B cell (primary cell): Measurements from ENCODE around the gene WNT3A. TPM values are rescaled to one million over a fixed set of nuclear protein-coding genes. Genes with fewer than 3 reads are reported as not detected.

Source experiments
- ATAC-seq: fragments of 200-7000 bp; cut with Tn5 transposase; one replicate; pipeline ENCODE4 v1.10.0; 2021; ENCODE audit warnings: low read depth, mild to moderate bottlenecking, moderate number of reproducible peaks, moderate library complexity
- CTCF ChIA-PET: fragments of 350-600 bp; sonication (Branson Sonifier 250); formaldehyde crosslinking; loops from one replicate; lab custom pipeline; 2021; ENCODE audit warnings: antibody characterized with exemption, inconsistent platforms; lab: Charles Lee
- POLR2A ChIA-PET: fragments of 350-600 bp; sonication (Branson Sonifier 250); formaldehyde crosslinking; loops from one replicate; lab custom pipeline; 2021; ENCODE audit warnings: antibody characterized with exemption; lab: Charles Lee
- DNase-seq: peaks from one replicate; pipeline ENCODE4 v3.0.0; 2013
- H2AFZ ChIP-seq: 2 replicates; pipeline ENCODE4 v1.6.1; 2012; ENCODE audit warnings: mild to moderate bottlenecking, low read depth, low read length; ENCODE audit not compliant: insufficient read depth, poor library complexity, severe bottlenecking
- H3K27ac ChIP-seq, 2 donors: 1 replicate in 1 of 2; 2 replicates in 1 of 2; pipeline ENCODE4 v1.5.1; 2012 to 2013; ENCODE audit warnings: low read length in 2 of 2, mild to moderate bottlenecking in 2 of 2, moderate library complexity in 1 of 2
- H3K27me3 ChIP-seq, 4 experiments: fragments of 200-600 bp in 1 of 4; sonication (generic) in 1 of 4; replicated peaks in 1 of 4; 1 replicate in 2 of 4; 2 replicates in 2 of 4; pipeline versions ENCODE4 v1.6.1 to v1.7.0; 2013 to 2016; ENCODE audit warnings: low read length in 3 of 4, mild to moderate bottlenecking in 2 of 4, mixed read lengths in 1 of 4, moderate library complexity in 1 of 4; ENCODE audit not compliant: insufficient read depth in 4 of 4, control insufficient read depth in 3 of 4; ENCODE audit errors: control extremely low read depth in 1 of 4
- H3K36me3 ChIP-seq, 2 experiments: replicated peaks in 1 of 2; 1 replicate in 1 of 2; 2 replicates in 1 of 2; pipeline versions ENCODE4 v1.6.1 to v1.7.1; 2013; ENCODE audit warnings: low read length in 1 of 2; ENCODE audit not compliant: insufficient read depth in 2 of 2, control insufficient read depth in 1 of 2; ENCODE audit errors: control extremely low read depth in 1 of 2, extremely low read depth in 1 of 2
- H3K4me1 ChIP-seq, 2 donors: fragments of 200-600 bp in 1 of 2; sonication (generic) in 1 of 2; 1 replicate in 1 of 2; 2 replicates in 1 of 2; pipeline versions ENCODE4 v1.5.1 to v1.6.1; 2013 to 2017; ENCODE audit warnings: low read length in 2 of 2; ENCODE audit not compliant: control insufficient read depth in 2 of 2, insufficient read depth in 2 of 2
- H3K4me2 ChIP-seq: replicated peaks from 2 replicates; pipeline ENCODE3; 2012; ENCODE audit warnings: mild to moderate bottlenecking, low read depth, low read length; ENCODE audit not compliant: poor library complexity, severe bottlenecking
- H3K4me3 ChIP-seq, 5 experiments: fragments of 200-600 bp in 1 of 5; sonication (generic) in 1 of 5; 1 replicate in 3 of 5; 2 replicates in 2 of 5; pipeline versions ENCODE4 v1.5.1 to v1.7.0; 2011 to 2016; ENCODE audit warnings: low read length in 4 of 5, mild to moderate bottlenecking in 4 of 5, low read depth in 2 of 5, control low read depth in 1 of 5, moderate library complexity in 1 of 5; ENCODE audit not compliant: insufficient read depth in 1 of 5; ENCODE audit errors: control extremely low read depth in 1 of 5, extremely low read depth in 1 of 5
- H3K79me2 ChIP-seq: fragments of 200-600 bp; sonication (generic); one replicate; pipeline ENCODE4 v1.6.0; 2016; ENCODE audit warnings: low read length; ENCODE audit not compliant: control insufficient read depth, insufficient read depth
- H3K9ac ChIP-seq: fragments of 200-600 bp; sonication (generic); 2 replicates; pipeline ENCODE4 v1.6.1; 2017; ENCODE audit warnings: mild to moderate bottlenecking, low read length, moderate library complexity
- H3K9me3 ChIP-seq, 3 donors: one replicate each; pipeline versions ENCODE4 v1.6.1 to v1.7.1; 2013; ENCODE audit warnings: low read length in 2 of 3; ENCODE audit not compliant: control insufficient read depth in 2 of 3, insufficient read depth in 1 of 3; ENCODE audit errors: control extremely low read depth in 1 of 3
- H4K20me1 ChIP-seq: 2 replicates; pipeline ENCODE4 v1.6.0; 2012; ENCODE audit warnings: mild to moderate bottlenecking, low read length; ENCODE audit not compliant: insufficient read depth, control insufficient read depth, poor library complexity, severe bottlenecking
- H3K27ac Mint-ChIP-seq: one replicate; pipeline ENCODE4 v1.8.0; 2021; ENCODE audit warnings: mixed read lengths
- H3K27me3 Mint-ChIP-seq: one replicate; pipeline ENCODE4 v1.8.0; 2021; ENCODE audit warnings: mixed read lengths
- H3K4me1 Mint-ChIP-seq: one replicate; pipeline ENCODE4 v1.8.0; 2021; ENCODE audit warnings: mixed read lengths
- H3K4me3 Mint-ChIP-seq: one replicate; pipeline ENCODE4 v1.8.0; 2021; ENCODE audit warnings: mixed read lengths
- H3K9me3 Mint-ChIP-seq: one replicate; pipeline ENCODE4 v1.8.0; 2022; ENCODE audit warnings: mixed read lengths; ENCODE audit not compliant: insufficient read depth
- EZH2 ChIP-seq: IDR thresholded peaks from 2 replicates; pipeline ENCODE4 v1.6.1; 2012; ENCODE audit warnings: borderline replicate concordance, low read depth, mild to moderate bottlenecking, moderate library complexity, low read length; ENCODE audit not compliant: insufficient read depth, poor library complexity, severe bottlenecking
- WGBS: methylation state at CpG from one replicate; pipeline ENCODE4 v1.1.5; 2013; ENCODE audit warnings: missing lambda C conversion rate; ENCODE audit not compliant: insufficient coverage; 5-methylcytosine and 5-hydroxymethylcytosine counted together
- intact Hi-C: fragments of 100-400 bp; cut with micrococcal nuclease; formaldehyde crosslinking; loops from one replicate; pipeline ENCODE4 v1.10.0; 2022
- polyA plus RNA-seq: library from polyadenylated mRNA; depleted of rRNA; stranded (reverse); fragments of >200 nt; gene quantifications from 2 replicates; pipeline ENCODE4 v1.2.3, GENCODE V29; 2012
- total RNA-seq, 2 donors: library from RNA; stranded (reverse); fragments of 120-200 nt in 1 of 2; gene quantifications; 1 replicate in 1 of 2; 2 replicates in 1 of 2; pipeline versions ENCODE4 v1.2.3 to v1.2.4, GENCODE V29; 2013 to 2022
- TF ChIP-seq, protein P1 (sequence below): fragments of 200-600 bp; IDR thresholded peaks from one replicate; pipeline ENCODE4 v1.8.0; 2022; ENCODE audit warnings: antibody characterized with exemption, mild to moderate bottlenecking

WNT3A gene
- total and polyA plus RNA-seq, 2 donors (not counting 1 experiment from before 2014, with no cell fraction given), result 0.03 TPM; not detected in 1

GRCh38 chr1:228101614-228101993 is 94.8 kb downstream of the WNT3A start:
- peaks cover 0 to 2% (median 0%) of the 10 kb centered on the region in 3 donors for H3K9me3 ChIP-seq
- 56% methylated on average over 11 of the region's 15 CpGs for WGBS
- no peak for ATAC-seq
- H3K27ac ChIP-seq, result peak overlapping the region; percentile 25 to 62
- H3K9ac ChIP-seq, result peak overlapping the region; percentile 96
- Mint-ChIP-seq H3K4me3 (peak overlapping the region; percentile 80), H3K9me3 (no peaks in the 10 kb centered on the region), H3K27ac (peak overlapping the region; percentile 87), H3K4me1 (peaks cover 25% of the 10 kb centered on the region), H3K27me3 (no peaks in the 10 kb centered on the region)
- H3K4me2 ChIP-seq, result peak overlapping the region; percentile 91
- peak overlapping the region in 3 of 5 experiments; percentile 81 to 95 (median 89) for H3K4me3 ChIP-seq
- H2AFZ ChIP-seq, result peak overlapping the region; percentile 99
- ChIA-PET CTCF (interaction anchor here (0.9 to 1.5 kb wide), 3 partner anchors 9 to 36 kb away, joined by 3 read pairs; no protein-coding TSS in a partner anchor), POLR2A (interaction anchor here (0.8 kb wide), 1 partner anchor 19 kb away, joined by 3 read pairs; the partner anchor contains the start of gene ARF1)
- intact Hi-C loops, result loop anchor here (10.0 kb wide), 2 partner anchors 173 to 1403 kb away; partner anchors contain the start of gene NUP133
- peaks cover 55% of the 10 kb centered on the region for H4K20me1 ChIP-seq
- peak; percentile 43 for DNase-seq
- H3K79me2 ChIP-seq, result peaks cover 22% of the 10 kb centered on the region
- peaks cover 1 to 48% of the 10 kb centered on the region in 2 experiments for H3K36me3 ChIP-seq
- TF ChIP-seq, protein P1, sequence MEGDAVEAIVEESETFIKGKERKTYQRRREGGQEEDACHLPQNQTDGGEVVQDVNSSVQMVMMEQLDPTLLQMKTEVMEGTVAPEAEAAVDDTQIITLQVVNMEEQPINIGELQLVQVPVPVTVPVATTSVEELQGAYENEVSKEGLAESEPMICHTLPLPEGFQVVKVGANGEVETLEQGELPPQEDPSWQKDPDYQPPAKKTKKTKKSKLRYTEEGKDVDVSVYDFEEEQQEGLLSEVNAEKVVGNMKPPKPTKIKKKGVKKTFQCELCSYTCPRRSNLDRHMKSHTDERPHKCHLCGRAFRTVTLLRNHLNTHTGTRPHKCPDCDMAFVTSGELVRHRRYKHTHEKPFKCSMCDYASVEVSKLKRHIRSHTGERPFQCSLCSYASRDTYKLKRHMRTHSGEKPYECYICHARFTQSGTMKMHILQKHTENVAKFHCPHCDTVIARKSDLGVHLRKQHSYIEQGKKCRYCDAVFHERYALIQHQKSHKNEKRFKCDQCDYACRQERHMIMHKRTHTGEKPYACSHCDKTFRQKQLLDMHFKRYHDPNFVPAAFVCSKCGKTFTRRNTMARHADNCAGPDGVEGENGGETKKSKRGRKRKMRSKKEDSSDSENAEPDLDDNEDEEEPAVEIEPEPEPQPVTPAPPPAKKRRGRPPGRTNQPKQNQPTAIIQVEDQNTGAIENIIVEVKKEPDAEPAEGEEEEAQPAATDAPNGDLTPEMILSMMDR, result no peak
- TF ChIP-seq EZH2, result no peak
- H3K4me1 ChIP-seq, result peaks cover 17 to 24% of the 10 kb centered on the region in 2 donors
- H3K27me3 ChIP-seq, result no peaks in the 10 kb centered on the region
